Breast epithelium (tissue), 4 donors: Measurements from ENCODE around the gene ZFYVE21. TPM values are rescaled to one million over a fixed set of nuclear protein-coding genes. Genes with fewer than 3 reads are reported as not detected.
"Not testable (repeated sequence)": the region's sequence is repeated elsewhere in the genome, so short reads cannot be mapped to it uniquely, and the experiment has no call there.

Experiments
- DNase-seq, 2 donors: peaks; one replicate each; pipeline ENCODE4 v3.0.0-alpha.2; 2019; ENCODE audit warnings: low spot score in 2 of 2
- H3K27ac ChIP-seq, 2 donors: fragments of 200-600 bp; sonication (generic) in 1 of 2; one replicate each; pipeline ENCODE4 v1.5.1; 2016 to 2019; ENCODE audit warnings: mild to moderate bottlenecking in 1 of 2
- H3K27me3 ChIP-seq, 2 donors: fragments of 200-600 bp; sonication (generic) in 1 of 2; one replicate each; pipeline versions ENCODE4 v1.5.1 to v1.6.0; 2017 to 2019; ENCODE audit warnings: control low read depth in 1 of 2, mild to moderate bottlenecking in 1 of 2
- H3K36me3 ChIP-seq: fragments of 200-600 bp; one replicate; pipeline ENCODE4 v1.5.1; 2019
- H3K4me1 ChIP-seq, 2 donors: fragments of 200-600 bp; sonication (generic); one replicate each; pipeline ENCODE4 v1.5.1; 2016 to 2019; ENCODE audit warnings: control low read depth in 1 of 2
- H3K4me3 ChIP-seq, 3 donors: fragments of 200-600 bp; sonication (generic); 1 replicate in 2 of 3; 2 replicates in 1 of 3; pipeline ENCODE4 v1.5.1; 2016 to 2019; ENCODE audit warnings: mild to moderate bottlenecking in 3 of 3, moderate library complexity in 2 of 3
- H3K9me3 ChIP-seq, 2 donors: fragments of 200-600 bp; sonication (generic) in 1 of 2; one replicate each; pipeline ENCODE4 v1.5.1; 2016 to 2019; ENCODE audit warnings: control low read depth in 1 of 2
- POLR2A ChIP-seq: fragments of 450-650 bp; IDR thresholded peaks from one replicate; pipeline ENCODE4 v1.6.1; 2016; ENCODE audit warnings: antibody characterized with exemption, mild to moderate bottlenecking, moderate library complexity
- POLR2AphosphoS5 ChIP-seq, 3 donors: sonication (generic); formaldehyde crosslinking; IDR thresholded peaks; one replicate each; pipeline ENCODE4 v1.6.1; 2017; ENCODE audit warnings: antibody characterized with exemption in 3 of 3
- intact Hi-C: fragments of 100-400 bp; cut with DNase I; formaldehyde crosslinking; loops from one replicate; pipeline ENCODE4 v1.15.1; 2023; ENCODE audit warnings: low total_unique reads
- total RNA-seq, 3 donors: library from RNA; depleted of rRNA; stranded (reverse); fragments of >200 nt; gene quantifications; one replicate each; pipeline ENCODE4 v1.1.0, GENCODE V29; 2016
- TF ChIP-seq, protein P1 (sequence below), 3 donors: fragments of 450-650 bp; IDR thresholded peaks; one replicate each; pipeline ENCODE4 v1.5.1; 2016 to 2017; ENCODE audit warnings: antibody characterized with exemption in 3 of 3, mild to moderate bottlenecking in 3 of 3, moderate library complexity in 3 of 3

Gene ZFYVE21
- total RNA-seq, 3 donors from 2014 or later, result 57.4 to 140 (median 96.0) TPM

DNA sequence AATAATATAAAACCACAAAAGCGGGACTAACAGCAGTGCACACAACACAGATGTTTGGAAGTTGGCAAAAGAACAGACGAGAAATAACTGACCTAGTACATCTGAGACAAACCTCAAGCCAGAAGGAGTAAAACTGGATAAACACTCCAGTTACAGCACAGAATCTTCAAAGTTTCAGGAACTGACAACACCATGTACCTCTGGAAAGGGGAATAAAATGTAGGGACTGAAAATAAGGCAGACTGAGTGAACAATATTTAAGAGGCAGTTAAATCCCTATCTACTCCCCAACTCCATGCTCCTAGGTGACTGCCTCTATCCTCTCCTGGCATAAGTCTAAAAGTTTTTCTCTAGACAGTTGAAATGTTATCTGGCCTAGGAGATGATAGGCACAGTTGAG lies 57.9 kb downstream of the ZFYVE21 start:
- no peak overlapping the region for H3K4me3 ChIP-seq
- no peaks in the 10 kb centered on the region for H3K9me3 ChIP-seq
- TF ChIP-seq POLR2A, result no peak
- TF ChIP-seq, protein P1, sequence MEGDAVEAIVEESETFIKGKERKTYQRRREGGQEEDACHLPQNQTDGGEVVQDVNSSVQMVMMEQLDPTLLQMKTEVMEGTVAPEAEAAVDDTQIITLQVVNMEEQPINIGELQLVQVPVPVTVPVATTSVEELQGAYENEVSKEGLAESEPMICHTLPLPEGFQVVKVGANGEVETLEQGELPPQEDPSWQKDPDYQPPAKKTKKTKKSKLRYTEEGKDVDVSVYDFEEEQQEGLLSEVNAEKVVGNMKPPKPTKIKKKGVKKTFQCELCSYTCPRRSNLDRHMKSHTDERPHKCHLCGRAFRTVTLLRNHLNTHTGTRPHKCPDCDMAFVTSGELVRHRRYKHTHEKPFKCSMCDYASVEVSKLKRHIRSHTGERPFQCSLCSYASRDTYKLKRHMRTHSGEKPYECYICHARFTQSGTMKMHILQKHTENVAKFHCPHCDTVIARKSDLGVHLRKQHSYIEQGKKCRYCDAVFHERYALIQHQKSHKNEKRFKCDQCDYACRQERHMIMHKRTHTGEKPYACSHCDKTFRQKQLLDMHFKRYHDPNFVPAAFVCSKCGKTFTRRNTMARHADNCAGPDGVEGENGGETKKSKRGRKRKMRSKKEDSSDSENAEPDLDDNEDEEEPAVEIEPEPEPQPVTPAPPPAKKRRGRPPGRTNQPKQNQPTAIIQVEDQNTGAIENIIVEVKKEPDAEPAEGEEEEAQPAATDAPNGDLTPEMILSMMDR (IDR thresholded peaks at IDR 0.05), result no peak
- no peak for TF ChIP-seq POLR2AphosphoS5 (IDR thresholded peaks at IDR 0.05)
- no peaks in the 10 kb centered on the region for H3K27me3 ChIP-seq
- H3K27ac ChIP-seq, result no peak overlapping the region
- no peak for DNase-seq
- no peaks in the 10 kb centered on the region for H3K4me1 ChIP-seq
- intact Hi-C loops, result loop anchor here (10.0 kb wide), 1 partner anchor 1131 kb away; no protein-coding TSS in a partner anchor
- no peaks in the 10 kb centered on the region for H3K36me3 ChIP-seq

DNA sequence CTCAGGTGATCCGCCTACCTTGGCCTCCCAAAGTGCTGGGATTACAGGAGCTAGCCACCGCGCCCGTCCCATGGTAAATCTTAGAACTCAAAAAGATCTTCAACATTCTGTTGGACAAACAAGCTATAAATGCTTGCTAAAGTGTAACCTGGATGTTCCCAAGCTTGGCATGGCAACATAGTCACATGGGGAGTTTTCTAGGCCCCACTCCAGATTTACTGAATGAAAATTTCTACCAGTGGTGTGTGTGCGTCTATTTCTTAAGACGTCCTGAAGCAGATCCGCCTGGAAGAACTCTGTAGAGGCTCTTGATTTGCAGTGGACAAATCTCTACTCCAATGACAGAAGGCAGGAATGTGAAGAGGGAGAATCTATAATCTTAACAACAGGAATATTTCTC lies 59.9 kb downstream of the ZFYVE21 start:
- Histone ChIP-seq H3K36me3 (no peaks in the 10 kb centered on the region), H3K4me3 (no peak overlapping the region), H3K27me3 (no peaks in the 10 kb centered on the region), H3K4me1 (no peaks in the 10 kb centered on the region), H3K9me3 (no peaks in the 10 kb centered on the region), H3K27ac (no peak overlapping the region)
- no peak for DNase-seq
- TF ChIP-seq POLR2AphosphoS5 (IDR thresholded peaks at IDR 0.05), result no peak
- TF ChIP-seq, protein P1 (IDR thresholded peaks at IDR 0.05), result no peak
- no peak for TF ChIP-seq POLR2A
- intact Hi-C loops, result loop anchor here (10.0 kb wide), 1 partner anchor 1129 kb away; no protein-coding TSS in a partner anchor

DNA sequence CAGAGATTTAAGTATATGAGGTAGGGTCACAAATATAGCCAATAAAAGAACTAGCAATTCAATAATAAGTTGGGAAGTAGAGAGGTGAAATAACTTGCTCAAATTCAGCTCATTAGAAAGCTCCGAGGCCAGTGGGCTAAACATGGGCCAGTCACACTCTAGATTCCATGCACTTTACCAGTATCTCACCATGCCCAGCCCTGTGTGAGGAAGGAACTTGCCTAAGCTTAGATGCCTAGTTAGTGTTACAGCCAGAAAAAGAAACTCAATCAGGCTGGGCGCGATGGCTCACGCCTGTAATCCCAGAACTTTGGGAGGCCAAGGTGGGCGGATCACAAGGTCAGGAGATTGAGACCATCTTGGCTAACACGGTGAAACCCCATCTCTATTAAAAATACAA lies 60.7 kb downstream of the ZFYVE21 start:
- H3K4me1 ChIP-seq, H3K36me3 ChIP-seq, H3K9me3 ChIP-seq, H3K4me3 ChIP-seq, H3K27ac ChIP-seq, H3K27me3 ChIP-seq, DNase-seq: not testable (repeated sequence)
- intact Hi-C loops, result loop anchor here (10.0 kb wide), 1 partner anchor 1128 kb away; no protein-coding TSS in a partner anchor

DNA sequence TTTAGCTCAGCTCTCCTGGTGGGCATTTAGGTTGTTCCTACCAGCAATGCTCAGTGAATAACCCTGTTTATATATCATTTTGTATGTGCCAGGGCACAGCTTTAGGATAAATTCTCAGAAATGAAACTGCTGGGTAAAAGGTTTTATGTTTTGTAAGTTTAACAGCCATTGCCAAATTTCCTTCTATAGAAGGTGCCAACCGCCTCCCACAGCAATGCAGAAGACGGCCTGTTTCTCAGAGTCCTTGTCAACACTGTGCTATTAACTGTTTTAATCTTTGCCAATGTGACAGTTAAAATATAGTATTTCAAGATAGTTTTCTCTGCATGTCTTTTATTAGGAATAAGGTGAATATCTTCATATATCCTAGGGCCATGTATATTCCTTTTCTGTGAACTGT lies 66.8 kb downstream of the ZFYVE21 start:
- DNase-seq, result no peak
- H3K36me3 ChIP-seq, result no peaks in the 10 kb centered on the region
- H3K4me3 ChIP-seq, result no peak overlapping the region
- H3K27me3 ChIP-seq, result no peaks in the 10 kb centered on the region
- H3K9me3 ChIP-seq, result no peaks in the 10 kb centered on the region
- intact Hi-C loops, result no loop called here
- H3K4me1 ChIP-seq, result no peaks in the 10 kb centered on the region
- TF ChIP-seq POLR2AphosphoS5 (IDR thresholded peaks at IDR 0.05), result no peak
- TF ChIP-seq, protein P1 (IDR thresholded peaks at IDR 0.05), result no peak
- TF ChIP-seq POLR2A, result no peak
- H3K27ac ChIP-seq, result no peak overlapping the region

Other genes with a start within 250 kb of the ZFYVE21 start
- 100 to 1,000 TPM in 1 of 3 donors, 10 to 100 TPM in 2; 61.6 to 305 (median 83.2) TPM for gene CKB, start 193.0 kb upstream of the ZFYVE21 start, total RNA-seq
- gene TRMT61A, start 186.6 kb upstream of the ZFYVE21 start, total RNA-seq, result 10 to 100 TPM; 10.7 to 17.7 (median 11.3) TPM
- gene BAG5, start 153.2 kb upstream of the ZFYVE21 start, total RNA-seq, result 10 to 100 TPM; 29.5 to 45.4 (median 38.5) TPM
- 10 to 100 TPM; 26.5 to 41.9 (median 27.2) TPM for gene COA8, start 152.8 kb upstream of the ZFYVE21 start, total RNA-seq
- 100 to 1,000 TPM; 222 to 275 (median 253) TPM for gene KLC1, start 86.6 kb upstream of the ZFYVE21 start, total RNA-seq
- gene XRCC3, start 359 bp upstream of the ZFYVE21 start, total RNA-seq, result 10 to 100 TPM in 1 of 3 donors, 1 to 10 TPM in 2; 5.9 to 10.2 (median 5.9) TPM
- gene PPP1R13B, start 131.8 kb downstream of the ZFYVE21 start, total RNA-seq, result 10 to 100 TPM in 2 of 3 donors, 1 to 10 TPM in 1; 6.4 to 21.8 (median 18.4) TPM
- gene TDRD9, start 212.6 kb downstream of the ZFYVE21 start, total RNA-seq, result 1 to 10 TPM in 2 of 3 donors, under 1 TPM in 1; 0.96 to 4.0 (median 2.9) TPM
- gene RD3L, start 226.7 kb downstream of the ZFYVE21 start, total RNA-seq, result not detected